ENCODE results near the gene ST8SIA6.
"Not testable (repeated sequence)": the region's sequence is repeated elsewhere in the genome, so short reads cannot be mapped to it uniquely, and the experiment has no call there.

The ST8SIA6 gene

GRCh38 chr10:17427666-17428350, 26.6 kb downstream of the ST8SIA6 start:
- DNase-seq (ENCODE audit: extremely low read depth in 1 of 2, low read depth in 1 of 2), result no peak

GRCh38 chr10:17427201-17427600, 27.2 kb downstream of the ST8SIA6 start:
- no peak for DNase-seq (ENCODE audit: extremely low read depth in 1 of 2, low read depth in 1 of 2)

- DNase-seq (ENCODE audit: extremely low read depth in 1 of 2, low read depth in 1 of 2), result no peak
These were observed 28.1 kb downstream of the ST8SIA6 start for GRCh38 chr10:17426263-17426750.

- DNase-seq (ENCODE audit: extremely low read depth in 1 of 2, low read depth in 1 of 2), result peak in 1 of 2 donors; percentile 9
These were observed 28.7 kb downstream of the ST8SIA6 start for GRCh38 chr10:17425584-17426262.

GRCh38 chr10:17423632-17424186, 30.7 kb downstream of the ST8SIA6 start:
- no peak for DNase-seq (ENCODE audit: extremely low read depth in 1 of 2, low read depth in 1 of 2)

GRCh38 chr10:17422931-17423330, 31.5 kb downstream of the ST8SIA6 start:
- no peak for DNase-seq (ENCODE audit: extremely low read depth in 1 of 2, low read depth in 1 of 2)

- DNase-seq (ENCODE audit: extremely low read depth in 1 of 2, low read depth in 1 of 2), result no peak
These were observed 36.1 kb downstream of the ST8SIA6 start for GRCh38 chr10:17418249-17418648.

- DNase-seq (ENCODE audit: extremely low read depth in 1 of 2, low read depth in 1 of 2), result no peak
These were observed 37.8 kb downstream of the ST8SIA6 start for GRCh38 chr10:17416442-17417211.

- no peak for DNase-seq (ENCODE audit: extremely low read depth in 1 of 2, low read depth in 1 of 2)
These were observed 39.2 kb downstream of the ST8SIA6 start for GRCh38 chr10:17415046-17415658.

GRCh38 chr10:17414484-17414883, 39.9 kb downstream of the ST8SIA6 start:
- DNase-seq (ENCODE audit: extremely low read depth in 1 of 2, low read depth in 1 of 2), result no peak

GRCh38 chr10:17413876-17414275, 40.5 kb downstream of the ST8SIA6 start:
- DNase-seq (ENCODE audit: extremely low read depth in 1 of 2, low read depth in 1 of 2), result no peak

GRCh38 chr10:17412323-17412722, 42.1 kb downstream of the ST8SIA6 start:
- DNase-seq (ENCODE audit: extremely low read depth in 1 of 2, low read depth in 1 of 2), result no peak

- no peak for DNase-seq (ENCODE audit: extremely low read depth in 1 of 2, low read depth in 1 of 2)
These were observed 43.5 kb downstream of the ST8SIA6 start for GRCh38 chr10:17410907-17411306.

- DNase-seq (ENCODE audit: extremely low read depth in 1 of 2, low read depth in 1 of 2), result no peak
These were observed 45.1 kb downstream of the ST8SIA6 start for GRCh38 chr10:17409170-17409733.

- no peak for DNase-seq (ENCODE audit: extremely low read depth in 1 of 2, low read depth in 1 of 2)
These were observed 47.3 kb downstream of the ST8SIA6 start for GRCh38 chr10:17407047-17407446.

- no peak for DNase-seq (ENCODE audit: extremely low read depth in 1 of 2, low read depth in 1 of 2)
These were observed 48.2 kb downstream of the ST8SIA6 start for GRCh38 chr10:17406036-17406834.

GRCh38 chr10:17403161-17403560, 51.2 kb downstream of the ST8SIA6 start:
- DNase-seq (ENCODE audit: extremely low read depth in 1 of 2, low read depth in 1 of 2), result no peak

- DNase-seq (ENCODE audit: extremely low read depth in 1 of 2, low read depth in 1 of 2), result not testable (repeated sequence)
These were observed 52.4 kb downstream of the ST8SIA6 start for GRCh38 chr10:17402040-17402439.

- no peak for DNase-seq (ENCODE audit: extremely low read depth in 1 of 2, low read depth in 1 of 2)
These were observed 58.4 kb downstream of the ST8SIA6 start for GRCh38 chr10:17396004-17396403.

- no peak for DNase-seq (ENCODE audit: extremely low read depth in 1 of 2, low read depth in 1 of 2)
These were observed 59.5 kb downstream of the ST8SIA6 start for GRCh38 chr10:17394854-17395253.

All from activated CD8-positive, alpha-beta memory T cell treated with anti-CD3 and anti-CD28 coated beads for 1 hour (primary cell).